IMR-90 (cell line): Measurements from ENCODE around the gene RALA. TPM values are rescaled to one million over a fixed set of nuclear protein-coding genes. Genes with fewer than 3 reads are reported as not detected.

Source experiments
- ATAC-seq: fragments of 200-7000 bp; cut with Tn5 transposase; 2 replicates; pipeline ENCODE4 v1.9.1; 2020; ENCODE audit warnings: low read depth, mild to moderate bottlenecking, moderate library complexity
- BruUV-seq: library from RNA; stranded (reverse); fragments of 400-500 nt; replicated peaks from 2 replicates; lab custom pipeline; 2021; lab: Mats Ljungman, UMichigan
- CTCF ChIA-PET: fragments of 300-600 bp; formaldehyde crosslinking; extraction: SDS; loops from one replicate; lab custom pipeline; 2021; ENCODE audit warnings: antibody characterized with exemption; lab: Yijun Ruan, JAX
- POLR2A ChIA-PET: fragments of 300-600 bp; sonication (Branson Sonifier 250); formaldehyde crosslinking; loops from one replicate; lab custom pipeline; 2022; ENCODE audit warnings: antibody characterized with exemption; ENCODE audit not compliant: unreplicated experiment; lab: Charles Lee
- DNase-seq: peaks from one replicate; pipeline ENCODE4 v3.0.0; 2013
- H2AFZ ChIP-seq: replicated peaks from 2 replicates; pipeline ENCODE3; 2013; ENCODE audit warnings: low read length, mild to moderate bottlenecking; ENCODE audit not compliant: poor library complexity
- H2AK5ac ChIP-seq: 2 replicates; pipeline ENCODE4 v1.6.1; 2013; ENCODE audit warnings: low read depth, low read length, inconsistent platforms
- H2AK9ac ChIP-seq: replicated peaks from 2 replicates; pipeline ENCODE3; 2013; ENCODE audit warnings: mild to moderate bottlenecking, low read depth, low read length, moderate library complexity; ENCODE audit not compliant: poor library complexity
- H2BK120ac ChIP-seq: 2 replicates; pipeline ENCODE4 v1.6.1; 2013; ENCODE audit warnings: low read depth, low read length, inconsistent platforms
- H2BK15ac ChIP-seq: 3 replicates; pipeline ENCODE4 v1.6.1; 2013; ENCODE audit warnings: low read depth, low read length, inconsistent platforms
- H2BK20ac ChIP-seq: 2 replicates; pipeline ENCODE4 v1.6.1; 2013; ENCODE audit warnings: low read depth, mild to moderate bottlenecking, inconsistent platforms, low read length, moderate library complexity
- H2BK5ac ChIP-seq: 2 replicates; pipeline ENCODE4 v1.6.1; 2013; ENCODE audit warnings: mild to moderate bottlenecking, low read depth, low read length, inconsistent platforms; ENCODE audit not compliant: poor library complexity, severe bottlenecking
- H3K14ac ChIP-seq: replicated peaks from 2 replicates; pipeline ENCODE4 v1.6.1; 2013; ENCODE audit warnings: low read depth, low read length, inconsistent platforms
- H3K18ac ChIP-seq: 2 replicates; pipeline ENCODE4 v1.6.1; 2013; ENCODE audit warnings: low read depth, low read length, control low read depth
- H3K23ac ChIP-seq: 2 replicates; pipeline ENCODE4 v1.6.1; 2013; ENCODE audit warnings: low read depth, low read length, inconsistent platforms
- H3K27ac ChIP-seq: 2 replicates; pipeline ENCODE4 v1.5.1; 2013; ENCODE audit warnings: mild to moderate bottlenecking, control low read depth, low read length; ENCODE audit not compliant: insufficient read depth
- H3K27me3 ChIP-seq: 2 replicates; pipeline ENCODE4 v1.6.1; 2013; ENCODE audit warnings: low read length; ENCODE audit not compliant: control insufficient read depth, insufficient read depth
- H3K36me3 ChIP-seq: 2 replicates; pipeline ENCODE4 v1.6.1; 2013; ENCODE audit warnings: low read length, mixed read lengths; ENCODE audit not compliant: control insufficient read depth, insufficient read depth
- H3K4ac ChIP-seq: 2 replicates; pipeline ENCODE4 v1.6.1; 2013; ENCODE audit warnings: low read depth, low read length, inconsistent platforms
- H3K4me1 ChIP-seq: 2 replicates; pipeline ENCODE4 v1.6.1; 2013; ENCODE audit warnings: low read length, mixed read lengths; ENCODE audit not compliant: control insufficient read depth, insufficient read depth
- H3K4me2 ChIP-seq: 2 replicates; pipeline ENCODE4 v1.6.1; 2013; ENCODE audit warnings: low read depth, mild to moderate bottlenecking, control low read depth, low read length, moderate library complexity
- H3K4me3 ChIP-seq: 2 replicates; pipeline ENCODE4 v1.5.1; 2013; ENCODE audit warnings: low read depth, mild to moderate bottlenecking, control low read depth, low read length, moderate library complexity; ENCODE audit not compliant: insufficient read depth
- H3K56ac ChIP-seq: 2 replicates; pipeline ENCODE4 v1.6.1; 2013; ENCODE audit warnings: low read length, inconsistent platforms; ENCODE audit not compliant: insufficient read depth; ENCODE audit errors: extremely low read depth
- H3K79me1 ChIP-seq, 2 experiments: 2 replicates each; pipeline ENCODE4 v1.6.1; 2013; ENCODE audit warnings: low read length in 2 of 2, inconsistent platforms in 1 of 2, low read depth in 1 of 2
- H3K9ac ChIP-seq: 2 replicates; pipeline ENCODE4 v1.6.1; 2013; ENCODE audit warnings: low read depth, low read length, control low read depth
- H3K9me1 ChIP-seq: 2 replicates; pipeline ENCODE4 v1.6.1; 2013; ENCODE audit warnings: low read length, inconsistent platforms; ENCODE audit not compliant: insufficient read depth
- H3K9me3 ChIP-seq: 2 replicates; pipeline ENCODE4 v1.6.1; 2013; ENCODE audit warnings: low read length; ENCODE audit not compliant: control insufficient read depth, insufficient read depth
- H4K20me1 ChIP-seq: 2 replicates; pipeline ENCODE4 v1.6.1; 2013; ENCODE audit warnings: low read length, inconsistent platforms; ENCODE audit not compliant: insufficient read depth
- H4K5ac ChIP-seq: 2 replicates; pipeline ENCODE4 v1.6.1; 2013; ENCODE audit warnings: mild to moderate bottlenecking, low read depth, low read length, control low read depth
- H4K8ac ChIP-seq, 2 experiments: 2 replicates each; pipeline ENCODE4 v1.6.1; 2013; ENCODE audit warnings: low read depth in 2 of 2, low read length in 2 of 2, control low read depth in 1 of 2, inconsistent platforms in 1 of 2
- H4K91ac ChIP-seq: 2 replicates; pipeline ENCODE4 v1.6.1; 2013; ENCODE audit warnings: low read depth, low read length, inconsistent platforms; ENCODE audit not compliant: insufficient read depth
- BHLHE40 ChIP-seq: fragments of 150-350 bp; IDR thresholded peaks from 2 replicates; pipeline ENCODE4 v1.6.1; 2016; ENCODE audit warnings: mild to moderate bottlenecking, low read depth, low read length
- CEBPB ChIP-seq: IDR thresholded peaks from 2 replicates; pipeline ENCODE4 v1.6.1; 2012; ENCODE audit warnings: low read depth, low read length, improper control_type of control experiment
- CHD1 ChIP-seq: IDR thresholded peaks from 2 replicates; pipeline ENCODE4 v1.6.1; 2012; ENCODE audit warnings: low read depth, low read length, improper control_type of control experiment
- FOS ChIP-seq: fragments of 150-350 bp; IDR thresholded peaks from 2 replicates; pipeline ENCODE4 v1.6.1; 2016; ENCODE audit warnings: low read depth, low read length
- MAFK ChIP-seq: IDR thresholded peaks from 2 replicates; pipeline ENCODE4 v1.6.1; 2012; ENCODE audit warnings: low read depth, low read length, improper control_type of control experiment
- MAZ ChIP-seq: IDR thresholded peaks from 2 replicates; pipeline ENCODE4 v1.6.1; 2012; ENCODE audit warnings: low read depth, mild to moderate bottlenecking, low read length, improper control_type of control experiment, moderate library complexity, borderline replicate concordance
- MXI1 ChIP-seq: IDR thresholded peaks from 2 replicates; pipeline ENCODE4 v1.6.1; 2012; ENCODE audit warnings: low read depth, mild to moderate bottlenecking, low read length, moderate library complexity, borderline replicate concordance
- NFE2L2 ChIP-seq: fragments of 150-350 bp; IDR thresholded peaks from 2 replicates; pipeline ENCODE4 v1.6.1; 2016; ENCODE audit warnings: low read depth, mild to moderate bottlenecking, low read length
- POLR2A ChIP-seq: IDR thresholded peaks from 2 replicates; pipeline ENCODE4 v1.6.1; 2012; ENCODE audit warnings: mild to moderate bottlenecking, low read depth, low read length
- RAD21 ChIP-seq: IDR thresholded peaks from 2 replicates; pipeline ENCODE4 v1.6.1; 2012; ENCODE audit warnings: low read length, improper control_type of control experiment
- RCOR1 ChIP-seq: IDR thresholded peaks from 2 replicates; pipeline ENCODE4 v1.6.1; 2012; ENCODE audit warnings: mild to moderate bottlenecking, low read length, improper control_type of control experiment; ENCODE audit not compliant: insufficient replicate concordance
- RFX5 ChIP-seq: IDR thresholded peaks from 2 replicates; pipeline ENCODE4 v1.8.0; 2012; ENCODE audit warnings: low read depth, mild to moderate bottlenecking, low read length, moderate library complexity
- SMC3 ChIP-seq: fragments of 150-350 bp; IDR thresholded peaks from 2 replicates; pipeline ENCODE4 v1.6.1; 2016; ENCODE audit warnings: low read depth, mild to moderate bottlenecking, antibody characterized with exemption, low read length, moderate library complexity
- WGBS, 2 experiments: methylation state at CpG; one replicate each; pipeline versions ENCODE4 v1.1.5 to v1.1.7; 2013; ENCODE audit warnings: missing lambda C conversion rate in 2 of 2; ENCODE audit not compliant: insufficient read length in 1 of 2; ENCODE audit errors: extremely low coverage in 2 of 2; 5-methylcytosine and 5-hydroxymethylcytosine counted together
- dilution Hi-C: fragments of 300-500 bp; cut with HindIII; formaldehyde crosslinking; loops from one replicate; pipeline ENCODE4 v1.14.3; 2018; ENCODE audit warnings: low sequenced_read_pairs; ENCODE audit not compliant: unreplicated experiment
- in situ Hi-C: fragments of 300-500 bp; cut with MboI; formaldehyde crosslinking; loops from 3 replicates; pipeline ENCODE4 v1.14.3; 2019; ENCODE audit warnings: low sequenced_read_pairs, inconsistent platforms, mixed read lengths
- intact Hi-C: fragments of 100-400 bp; cut with micrococcal nuclease; formaldehyde crosslinking; loops from 2 replicates; pipeline ENCODE4 v1.10.0; 2022
- polyA plus RNA-seq, 3 experiments: library from polyadenylated mRNA; depleted of rRNA; stranded (reverse); fragments of >200 nt; gene quantifications; 2 replicates each; pipeline ENCODE4 v1.2.3, GENCODE V29; 2012; ENCODE audit warnings: low replicate concordance in 1 of 3
- total RNA-seq: library from RNA; depleted of rRNA; stranded (reverse); fragments of >200 nt; gene quantifications from 2 replicates; pipeline ENCODE4 v1.2.3, GENCODE V29; 2012
- TF ChIP-seq, protein P1 (sequence below): fragments of 150-350 bp; IDR thresholded peaks from 2 replicates; pipeline ENCODE4 v1.6.1; 2016; ENCODE audit warnings: low read depth, mild to moderate bottlenecking, low read length, moderate library complexity, borderline replicate concordance
- TF ChIP-seq, protein P2 (sequence below): fragments of 150-350 bp; IDR thresholded peaks from 2 replicates; pipeline ENCODE4 v1.6.1; 2017; ENCODE audit warnings: mild to moderate bottlenecking, antibody characterized with exemption, low read length, low read depth
- TF ChIP-seq, protein P3 (sequence below): conservative IDR thresholded peaks from 2 replicates; pipeline ENCODE4 v1.5.1; 2012; ENCODE audit warnings: mild to moderate bottlenecking, low read depth, low read length, improper control_type of control experiment

RALA gene
- total and polyA plus RNA-seq, 2 of the 4 experiments (the other 2 are of a cell fraction) = 7.7 to 20.5 TPM

DNA sequence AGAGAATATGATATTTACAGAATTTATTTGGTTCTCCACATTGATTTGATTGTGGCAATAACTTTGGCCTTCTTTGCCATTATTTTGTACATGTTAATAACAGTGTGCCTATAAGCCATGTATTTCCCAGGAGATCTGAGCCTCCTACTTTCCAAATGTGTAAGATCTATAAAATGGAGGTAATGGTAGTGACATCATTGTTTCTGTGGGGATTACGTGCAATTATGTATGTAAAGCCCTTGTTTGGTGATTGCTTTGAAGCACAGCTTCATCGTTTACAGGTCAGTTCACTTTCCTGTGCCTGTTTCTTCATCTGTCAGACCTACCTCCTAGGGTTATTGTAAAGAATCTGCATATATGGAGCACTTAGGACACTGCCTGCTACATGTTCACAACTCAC lies 39.8 kb upstream of the RALA start:
- TF ChIP-seq CEBPB = no peak
- TF ChIP-seq, protein P1, sequence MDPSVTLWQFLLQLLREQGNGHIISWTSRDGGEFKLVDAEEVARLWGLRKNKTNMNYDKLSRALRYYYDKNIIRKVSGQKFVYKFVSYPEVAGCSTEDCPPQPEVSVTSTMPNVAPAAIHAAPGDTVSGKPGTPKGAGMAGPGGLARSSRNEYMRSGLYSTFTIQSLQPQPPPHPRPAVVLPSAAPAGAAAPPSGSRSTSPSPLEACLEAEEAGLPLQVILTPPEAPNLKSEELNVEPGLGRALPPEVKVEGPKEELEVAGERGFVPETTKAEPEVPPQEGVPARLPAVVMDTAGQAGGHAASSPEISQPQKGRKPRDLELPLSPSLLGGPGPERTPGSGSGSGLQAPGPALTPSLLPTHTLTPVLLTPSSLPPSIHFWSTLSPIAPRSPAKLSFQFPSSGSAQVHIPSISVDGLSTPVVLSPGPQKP = no peak
- no peak for TF ChIP-seq FOS
- TF ChIP-seq, protein P2, sequence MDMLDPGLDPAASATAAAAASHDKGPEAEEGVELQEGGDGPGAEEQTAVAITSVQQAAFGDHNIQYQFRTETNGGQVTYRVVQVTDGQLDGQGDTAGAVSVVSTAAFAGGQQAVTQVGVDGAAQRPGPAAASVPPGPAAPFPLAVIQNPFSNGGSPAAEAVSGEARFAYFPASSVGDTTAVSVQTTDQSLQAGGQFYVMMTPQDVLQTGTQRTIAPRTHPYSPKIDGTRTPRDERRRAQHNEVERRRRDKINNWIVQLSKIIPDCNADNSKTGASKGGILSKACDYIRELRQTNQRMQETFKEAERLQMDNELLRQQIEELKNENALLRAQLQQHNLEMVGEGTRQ = no peak
- TF ChIP-seq POLR2A = no peak
- TF ChIP-seq CHD1 = no peak
- TF ChIP-seq RAD21 = no peak
- TF ChIP-seq BHLHE40 = no peak
- no peak for TF ChIP-seq MXI1
- TF ChIP-seq MAZ = no peak
- no peak for TF ChIP-seq NFE2L2
- TF ChIP-seq MAFK = no peak
- TF ChIP-seq RFX5 = no peak
- TF ChIP-seq RCOR1 = no peak
- TF ChIP-seq, protein P3, sequence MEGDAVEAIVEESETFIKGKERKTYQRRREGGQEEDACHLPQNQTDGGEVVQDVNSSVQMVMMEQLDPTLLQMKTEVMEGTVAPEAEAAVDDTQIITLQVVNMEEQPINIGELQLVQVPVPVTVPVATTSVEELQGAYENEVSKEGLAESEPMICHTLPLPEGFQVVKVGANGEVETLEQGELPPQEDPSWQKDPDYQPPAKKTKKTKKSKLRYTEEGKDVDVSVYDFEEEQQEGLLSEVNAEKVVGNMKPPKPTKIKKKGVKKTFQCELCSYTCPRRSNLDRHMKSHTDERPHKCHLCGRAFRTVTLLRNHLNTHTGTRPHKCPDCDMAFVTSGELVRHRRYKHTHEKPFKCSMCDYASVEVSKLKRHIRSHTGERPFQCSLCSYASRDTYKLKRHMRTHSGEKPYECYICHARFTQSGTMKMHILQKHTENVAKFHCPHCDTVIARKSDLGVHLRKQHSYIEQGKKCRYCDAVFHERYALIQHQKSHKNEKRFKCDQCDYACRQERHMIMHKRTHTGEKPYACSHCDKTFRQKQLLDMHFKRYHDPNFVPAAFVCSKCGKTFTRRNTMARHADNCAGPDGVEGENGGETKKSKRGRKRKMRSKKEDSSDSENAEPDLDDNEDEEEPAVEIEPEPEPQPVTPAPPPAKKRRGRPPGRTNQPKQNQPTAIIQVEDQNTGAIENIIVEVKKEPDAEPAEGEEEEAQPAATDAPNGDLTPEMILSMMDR = no peak
- TF ChIP-seq SMC3 = no peak
- in situ Hi-C loops = loop anchor here (5.0 to 10.0 kb wide), 2 partner anchors 164 to 471 kb away; no protein-coding TSS in a partner anchor

More for the DNA sequence above, 39.8 kb upstream of the RALA start:
- H3K4me3 ChIP-seq = no peak overlapping the region
- H3K9me1 ChIP-seq = peaks cover 5% of the 10 kb centered on the region
- no peak overlapping the region for H2BK5ac ChIP-seq
- H2BK20ac ChIP-seq = no peak overlapping the region
- H3K56ac ChIP-seq = no peak overlapping the region
- H3K4me2 ChIP-seq = no peak overlapping the region
- no CpG with 5 or more reads among the region's 2 CpGs for WGBS, 2 experiments
- no peaks in the 10 kb centered on the region for H3K9me3 ChIP-seq
- no peak overlapping the region for H2AK9ac ChIP-seq
- CTCF ChIA-PET = no interaction called here
- no peaks in the 10 kb centered on the region for H3K27me3 ChIP-seq
- no peak overlapping the region for H4K5ac ChIP-seq
- H3K36me3 ChIP-seq = no peaks in the 10 kb centered on the region
- no peak overlapping the region for H4K8ac ChIP-seq
- H3K4me1 ChIP-seq = peaks cover 3% of the 10 kb centered on the region; the same call in 1 of the 2 replicates
- dilution Hi-C loops = no loop called here
- no peak overlapping the region for H4K91ac ChIP-seq
- no peak overlapping the region for H3K18ac ChIP-seq
- H3K27ac ChIP-seq = no peak overlapping the region
- intact Hi-C loops = loop anchor here (5.0 kb wide), 1 partner anchor 99 kb away; no protein-coding TSS in a partner anchor
- H2AFZ ChIP-seq = no peak overlapping the region
- no peak overlapping the region for H2AK5ac ChIP-seq
- H3K9ac ChIP-seq = no peak overlapping the region
- no peaks in the 10 kb centered on the region for H4K20me1 ChIP-seq
- no peak overlapping the region for H2BK120ac ChIP-seq
- BruUV-seq = no TSS peak
- no peak overlapping the region; the same call in 1 of the 2 replicates for H3K4ac ChIP-seq
- no peak overlapping the region for H2BK15ac ChIP-seq
- no peak for ATAC-seq
- no peak for DNase-seq
- POLR2A ChIA-PET = no interaction called here
- H3K14ac ChIP-seq = no peak overlapping the region
- no peak overlapping the region for H3K23ac ChIP-seq
- 0 out of 4 replicates have a peak, but pooled peaks cover 0 to 2% of the 10 kb centered on the region in 2 experiments for H3K79me1 ChIP-seq
